M059J (cell line): ENCODE results near the gene POLR2A. TPM values are rescaled to one million over a fixed set of nuclear protein-coding genes. Genes with fewer than 3 reads are reported as not detected.

Experiments used
- total RNA-seq: library from RNA; depleted of rRNA; stranded (reverse); fragments of >200 nt; shearing (Covaris generic); gene quantifications from 2 replicates; pipeline ENCODE4 v1.2.3, GENCODE V29; 2014; rRNA removed

The POLR2A gene
- total RNA-seq, 1 experiment from 2014 or later, result 26.1 TPM

Other genes starting within 250 kb of the POLR2A start
- gene DVL2, start 249.8 kb upstream of the POLR2A start, total RNA-seq, result 23.9 and 39.1 TPM in 2 replicates
- 49.6 and 53.3 TPM in 2 replicates for gene PHF23, start 244.9 kb upstream of the POLR2A start, total RNA-seq
- 575 and 595 TPM in 2 replicates for gene GABARAP, start 241.9 kb upstream of the POLR2A start, total RNA-seq
- gene CTDNEP1, start 232.6 kb upstream of the POLR2A start, total RNA-seq, result 38.4 and 42.6 TPM in 2 replicates
- 75.1 and 75.3 TPM in 2 replicates for gene ELP5, start 232.2 kb upstream of the POLR2A start, total RNA-seq
- gene CLDN7, start 221.9 kb upstream of the POLR2A start, total RNA-seq, result 0.10 and 2.4 TPM in 2 replicates
- gene SLC2A4, start 202.6 kb upstream of the POLR2A start, total RNA-seq, result 0.44 TPM in 1 of 2 replicates, not detected in the other
- gene YBX2, start 189.7 kb upstream of the POLR2A start, total RNA-seq, result 0.39 and 0.79 TPM in 2 replicates
- 428 and 432 TPM in 2 replicates for gene EIF5A, start 176.7 kb upstream of the POLR2A start, total RNA-seq
- gene GPS2, start 169.0 kb upstream of the POLR2A start, total RNA-seq, result 94.3 and 118 TPM in 2 replicates
- 3.6 and 8.0 TPM in 2 replicates for gene NEURL4, start 155.0 kb upstream of the POLR2A start, total RNA-seq
- gene ACAP1, start 147.8 kb upstream of the POLR2A start, total RNA-seq, result not detected in 2 replicates
- gene KCTD11, start 132.2 kb upstream of the POLR2A start, total RNA-seq, result 3.5 and 7.1 TPM in 2 replicates
- gene TMEM95, start 129.2 kb upstream of the POLR2A start, total RNA-seq, result not detected in 2 replicates
- gene TNK1, start 103.3 kb upstream of the POLR2A start, total RNA-seq, result 0.62 and 0.67 TPM in 2 replicates
- 17.0 and 29.2 TPM in 2 replicates for gene PLSCR3, start 89.8 kb upstream of the POLR2A start, total RNA-seq
- 122 and 146 TPM in 2 replicates for gene TMEM256, start 80.3 kb upstream of the POLR2A start, total RNA-seq
- gene NLGN2, start 76.5 kb upstream of the POLR2A start, total RNA-seq, result 8.9 and 16.5 TPM in 2 replicates
- not detected in 2 replicates for gene SPEM1, start 64.0 kb upstream of the POLR2A start, total RNA-seq
- gene SPEM2, start 58.8 kb upstream of the POLR2A start, total RNA-seq, result not detected in 2 replicates
- gene SPEM3, start 55.5 kb upstream of the POLR2A start, total RNA-seq, result not detected in 2 replicates
- 5.3 and 10.0 TPM in 2 replicates for gene TMEM102, start 48.9 kb upstream of the POLR2A start, total RNA-seq
- 3.7 and 5.0 TPM in 2 replicates for gene FGF11, start 44.9 kb upstream of the POLR2A start, total RNA-seq
- 10.7 and 16.6 TPM in 2 replicates for gene CHRNB1, start 39.3 kb upstream of the POLR2A start, total RNA-seq
- 13.9 and 26.7 TPM in 2 replicates for gene ZBTB4, start 4.7 kb upstream of the POLR2A start, total RNA-seq
- not detected in 2 replicates for gene SLC35G6, start 2.9 kb upstream of the POLR2A start, total RNA-seq
- gene TNFSF12, start 64.7 kb downstream of the POLR2A start, total RNA-seq, result 13.3 and 20.3 TPM in 2 replicates
- gene TNFSF13, start 74.4 kb downstream of the POLR2A start, total RNA-seq, result 3.2 and 4.2 TPM in 2 replicates
- 75.1 and 88.2 TPM in 2 replicates for gene SENP3, start 77.6 kb downstream of the POLR2A start, total RNA-seq
- gene CD68, start 95.3 kb downstream of the POLR2A start, total RNA-seq, result 120 and 147 TPM in 2 replicates
- 216 and 398 TPM in 2 replicates for gene MPDU1, start 99.5 kb downstream of the POLR2A start, total RNA-seq
- gene SOX15, start 105.7 kb downstream of the POLR2A start, total RNA-seq, result not detected in 2 replicates
- 28.3 and 51.7 TPM in 2 replicates for gene FXR2, start 130.5 kb downstream of the POLR2A start, total RNA-seq
- gene SAT2, start 143.5 kb downstream of the POLR2A start, total RNA-seq, result 36.3 and 37.4 TPM in 2 replicates
- gene SHBG, start 145.8 kb downstream of the POLR2A start, total RNA-seq, result not detected in 2 replicates
- 0.10 TPM in 1 of 2 replicates, not detected in the other for gene ATP1B2, start 166.6 kb downstream of the POLR2A start, total RNA-seq
- 73.1 and 79.1 TPM in 2 replicates for gene TP53, start 203.1 kb downstream of the POLR2A start, total RNA-seq
- gene WRAP53, start 204.1 kb downstream of the POLR2A start, total RNA-seq, result 14.2 and 20.3 TPM in 2 replicates
- 1.1 TPM in 2 replicates for gene EFNB3, start 220.8 kb downstream of the POLR2A start, total RNA-seq
- 0.02 TPM in 1 of 2 replicates, not detected in the other for gene DNAH2, start 233.4 kb downstream of the POLR2A start, total RNA-seq